Stimulated activated CD8-positive, alpha-beta memory T cell treated with anti-CD3 and anti-CD28 coated beads, Interleukin-7, amount 100 ng/mL, for 48 hours (primary cell): ENCODE results near the gene C17orf58.
"Not testable (repeated sequence)": the region's sequence is repeated elsewhere in the genome, so short reads cannot be mapped to it uniquely, and the experiment has no call there.

Source experiments
- DNase-seq, 2 donors: peaks; one replicate each; pipeline ENCODE4 v3.0.0-alpha.2; 2020; ENCODE audit warnings: low read depth in 1 of 2; ENCODE audit errors: extremely low read depth in 1 of 2

The C17orf58 gene

DNA sequence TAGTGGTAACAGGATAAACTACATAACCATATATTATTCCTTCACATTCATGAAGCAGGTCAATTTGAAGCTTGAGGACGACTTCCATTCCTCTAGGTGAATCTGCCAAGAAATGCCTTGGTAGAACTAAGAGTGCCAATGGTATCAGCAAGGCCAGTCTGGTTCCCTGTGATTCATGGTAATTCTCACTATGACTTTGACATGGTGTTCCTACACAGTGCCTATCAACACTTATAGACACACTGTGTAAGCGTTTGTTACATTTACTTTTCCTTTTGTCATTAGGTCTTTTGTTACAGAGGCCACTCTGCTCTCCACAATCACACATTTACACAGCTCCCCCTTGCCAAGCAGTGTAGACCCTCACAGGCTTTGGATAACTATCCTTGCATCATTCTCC lies 34.1 kb downstream of the C17orf58 start:
- not testable (repeated sequence) for DNase-seq

DNA sequence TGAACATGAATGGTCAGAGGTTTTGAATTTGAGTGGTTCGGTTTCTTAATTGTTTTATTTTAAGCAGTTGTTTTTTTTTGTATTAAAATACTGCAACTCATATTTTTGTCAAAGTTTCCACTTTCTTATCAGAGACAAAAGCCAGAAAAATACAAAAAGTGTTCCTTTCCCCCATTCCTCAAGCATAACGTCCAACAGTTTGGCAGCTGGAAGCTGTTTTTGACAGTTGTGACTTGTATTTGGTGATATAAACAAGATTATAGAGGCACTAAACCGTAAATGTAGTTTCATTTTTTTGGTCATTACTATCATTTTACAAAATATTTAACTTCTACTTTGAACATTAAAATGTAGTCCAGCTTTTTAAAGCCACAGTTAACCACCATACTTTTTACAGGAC lies 36.0 kb downstream of the C17orf58 start:
- not testable (repeated sequence) for DNase-seq

DNA sequence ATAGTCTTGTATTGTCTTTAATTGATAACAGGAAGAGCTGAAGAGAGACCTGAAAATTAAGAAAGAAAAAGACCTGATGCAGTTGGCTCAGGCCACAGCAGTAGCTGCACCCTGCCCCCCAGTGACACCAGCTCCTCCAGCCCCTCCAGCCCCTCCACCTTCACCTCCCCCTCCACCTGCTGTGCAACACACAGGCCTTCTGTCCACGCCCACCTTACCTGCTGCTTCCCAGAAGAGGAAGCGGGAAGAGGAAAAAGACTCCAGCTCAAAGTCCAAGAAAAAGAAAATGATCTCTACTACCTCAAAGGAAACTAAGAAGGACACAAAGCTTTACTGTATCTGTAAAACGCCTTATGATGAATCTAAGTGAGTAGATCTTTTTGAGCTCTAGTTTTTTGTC lies 36.8 kb downstream of the C17orf58 start:
- no peak for DNase-seq

DNA sequence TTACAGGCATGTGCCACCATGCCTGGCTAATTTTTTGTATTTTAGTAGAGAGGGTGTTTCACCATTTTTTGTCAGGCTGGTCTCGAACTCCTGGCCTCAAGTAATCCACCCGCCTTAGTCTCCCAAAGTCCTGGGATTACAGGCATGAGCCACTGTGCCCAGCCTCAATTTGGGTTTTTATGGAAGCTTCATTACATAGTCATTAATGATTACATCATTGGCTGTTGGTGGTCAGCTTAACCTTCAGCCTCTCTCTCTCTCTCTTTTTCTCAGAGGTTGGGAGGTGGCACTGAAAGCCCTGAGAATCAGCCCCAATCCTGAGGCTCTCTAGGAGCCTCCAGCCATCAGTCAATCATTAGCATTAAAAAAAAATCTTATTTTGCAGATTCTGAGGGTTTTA lies 45.3 kb downstream of the C17orf58 start:
- DNase-seq: no peak

DNA sequence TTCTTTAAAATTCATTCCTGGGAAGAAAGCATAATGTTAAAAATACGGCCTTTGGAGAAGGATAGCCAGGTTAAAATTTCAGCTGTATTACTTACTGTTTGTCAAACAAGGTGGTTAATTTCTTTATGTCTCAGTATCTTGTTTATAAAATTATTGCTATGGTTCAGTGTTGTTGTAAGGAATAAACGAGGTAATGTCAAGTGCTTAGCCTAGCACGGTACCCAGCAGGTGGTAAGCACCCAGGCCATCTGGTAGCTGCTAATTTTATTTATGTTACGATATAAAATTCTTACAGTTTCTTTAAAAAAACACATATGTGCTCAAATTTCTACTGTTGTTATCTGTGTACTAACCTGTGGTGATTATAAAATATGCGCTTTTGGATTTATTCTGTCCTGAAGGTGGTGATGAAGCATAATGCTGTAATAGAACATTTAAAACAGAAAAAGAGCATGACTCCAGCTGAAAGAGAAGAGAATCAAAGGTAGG lies 48.9 kb downstream of the C17orf58 start:
- no peak for DNase-seq

DNA sequence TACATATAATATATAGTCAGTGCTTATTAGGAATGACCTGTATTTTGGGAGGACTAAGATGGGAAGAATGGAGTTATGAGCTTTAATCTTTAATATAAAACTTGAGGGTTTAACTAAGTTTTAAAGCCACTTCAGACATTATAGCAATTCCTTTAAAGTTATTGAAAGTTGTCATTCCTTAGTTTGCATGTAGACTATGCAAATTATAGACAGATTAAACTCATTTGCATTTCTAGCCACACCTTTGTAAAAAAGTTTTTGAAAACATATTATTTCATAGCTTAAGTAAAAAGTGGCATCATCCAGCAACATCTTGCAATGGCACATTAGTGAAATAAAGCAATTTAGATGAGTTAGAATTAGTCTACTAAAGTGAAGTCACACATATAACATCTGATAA lies 49.8 kb downstream of the C17orf58 start:
- no peak for DNase-seq

DNA sequence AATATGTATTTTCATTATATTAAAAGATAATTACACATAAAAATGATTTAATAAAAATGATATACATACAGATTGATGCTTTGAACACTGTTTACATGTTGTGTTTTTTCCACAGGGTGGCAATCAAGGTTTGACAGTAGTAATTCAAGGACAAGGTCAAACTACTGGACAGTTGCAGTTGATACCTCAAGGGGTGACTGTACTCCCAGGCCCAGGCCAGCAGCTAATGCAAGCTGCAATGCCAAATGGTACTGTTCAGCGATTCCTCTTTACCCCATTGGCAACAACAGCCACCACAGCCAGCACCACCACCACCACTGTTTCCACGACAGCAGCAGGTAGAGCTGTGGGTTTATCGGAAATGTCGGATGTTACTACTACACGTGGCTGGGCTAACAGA lies 52.2 kb downstream of the C17orf58 start:
- no peak for DNase-seq

DNA sequence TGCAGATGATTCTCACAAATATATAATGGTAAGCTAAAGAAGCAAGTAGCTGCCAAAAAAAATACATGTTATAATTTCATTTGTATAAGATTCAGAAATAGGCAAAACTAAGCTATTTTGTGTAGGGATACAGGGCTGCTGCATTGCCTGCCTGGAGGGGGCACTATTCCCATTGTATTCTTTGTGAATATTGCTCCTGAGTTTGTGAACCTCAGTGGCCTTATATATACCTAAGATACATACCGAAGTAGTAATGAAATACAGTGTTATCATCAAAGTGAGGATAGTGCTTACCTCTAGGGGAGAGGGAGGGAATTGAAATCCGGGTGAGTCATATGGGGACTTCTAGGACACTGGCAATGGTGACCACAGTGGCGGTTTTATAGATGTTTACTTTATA lies 53.5 kb downstream of the C17orf58 start:
- no peak for DNase-seq
